GM12878 (cell line): ENCODE measurements around the gene ANKRD6. TPM values are rescaled to one million over a fixed set of nuclear protein-coding genes. Genes with fewer than 3 reads are reported as not detected.

ENCODE experiments used
- ATAC-seq: fragments of 200-7000 bp; cut with Tn5 transposase; 3 replicates; pipeline ENCODE4 v1.9.1; 2020; ENCODE audit warnings: mild to moderate bottlenecking, moderate library complexity
- BruUV-seq: library from RNA; stranded (reverse); fragments of 400-500 nt; replicated peaks from 2 replicates; lab custom pipeline; 2021; lab: Mats Ljungman, UMichigan
- CTCF ChIA-PET: fragments of 300-600 bp; sonication (Branson Sonifier 250); formaldehyde crosslinking; extraction: SDS; loops from one replicate; lab custom pipeline; 2021; ENCODE audit warnings: inconsistent platforms; lab: Yijun Ruan, JAX
- POLR2A ChIA-PET: fragments of 350-600 bp; formaldehyde crosslinking; extraction: SDS; loops from one replicate; lab custom pipeline; 2021; ENCODE audit warnings: inconsistent platforms; lab: Charles Lee
- RAD21 ChIA-PET: fragments of 300-600 bp; sonication (Branson Sonifier 250); formaldehyde crosslinking; loops from one replicate; lab custom pipeline; 2023; ENCODE audit warnings: antibody characterized with exemption; ENCODE audit not compliant: unreplicated experiment; lab: Charles Lee
- SMC1A ChIA-PET: fragments of 300-600 bp; sonication (Branson Sonifier 250); formaldehyde crosslinking; loops from one replicate; lab custom pipeline; 2023; ENCODE audit not compliant: unreplicated experiment, uncharacterized antibody; lab: Charles Lee
- DNase-seq: peaks from one replicate; pipeline ENCODE4 v3.0.0-alpha.2; 2011; ENCODE audit warnings: low read depth, low spot score
- FAIRE-seq: peaks from 3 replicates; lab custom pipeline; 2011; peaks lifted over from hg19 to GRCh38; lab: Jason Lieb, UNC
- H2AFZ ChIP-seq: 2 replicates; pipeline ENCODE4 v1.6.0; 2011; ENCODE audit warnings: low read depth, low read length, control low read depth; ENCODE audit not compliant: control insufficient read depth
- H3K27ac ChIP-seq: 2 replicates; pipeline ENCODE4 v1.5.1; 2011; ENCODE audit warnings: control low read depth; ENCODE audit not compliant: control insufficient read depth, insufficient read depth
- H3K27me3 ChIP-seq, 2 experiments: replicated peaks in 1 of 2; 2 replicates each; pipeline versions ENCODE4 v1.6.0 to v1.6.1; 2011; ENCODE audit warnings: low read length in 1 of 2; ENCODE audit not compliant: control insufficient read depth in 2 of 2, insufficient read depth in 2 of 2
- H3K36me3 ChIP-seq, 2 experiments: 2 replicates each; pipeline ENCODE4 v1.5.1; 2011; ENCODE audit warnings: low read length in 1 of 2; ENCODE audit not compliant: control insufficient read depth in 2 of 2, insufficient read depth in 2 of 2
- H3K4me1 ChIP-seq: 2 replicates; pipeline ENCODE4 v1.6.1; 2011; ENCODE audit warnings: mild to moderate bottlenecking, low read length, moderate library complexity, mixed read lengths; ENCODE audit not compliant: control insufficient read depth, insufficient read depth
- H3K4me2 ChIP-seq: 2 replicates; pipeline ENCODE4 v1.6.0; 2011; ENCODE audit warnings: control low read depth; ENCODE audit not compliant: control insufficient read depth, insufficient read depth
- H3K4me3 ChIP-seq: fragments of 200-600 bp; sonication (generic); 2 replicates; pipeline ENCODE4 v1.5.1; 2016
- H3K79me2 ChIP-seq: 2 replicates; pipeline ENCODE4 v1.6.0; 2011; ENCODE audit warnings: low read length; ENCODE audit not compliant: control insufficient read depth, insufficient read depth
- H3K9ac ChIP-seq: 2 replicates; pipeline ENCODE4 v1.8.0; 2011; ENCODE audit warnings: low read length, control low read depth, mixed read lengths; ENCODE audit not compliant: control insufficient read depth, insufficient read depth
- H3K9me3 ChIP-seq: replicated peaks from 3 replicates; pipeline ENCODE4 v1.5.1; 2011; ENCODE audit warnings: mild to moderate bottlenecking, low read length; ENCODE audit not compliant: control insufficient read depth, insufficient read depth
- H4K20me1 ChIP-seq: 2 replicates; pipeline ENCODE4 v1.6.0; 2011; ENCODE audit not compliant: control insufficient read depth, insufficient read depth
- BACH1 ChIP-seq: fragments of 450-650 bp; IDR thresholded peaks from 2 replicates; pipeline ENCODE4 v1.6.1; 2017; ENCODE audit warnings: mild to moderate bottlenecking, borderline replicate concordance
- CBFB ChIP-seq: IDR thresholded peaks from 2 replicates; pipeline ENCODE4 v1.6.1; 2016; ENCODE audit warnings: antibody characterized with exemption, low read depth
- CBX3 ChIP-seq: fragments of 200-600 bp; sonication (generic); IDR thresholded peaks from 2 replicates; pipeline ENCODE4 v1.6.1; 2016; ENCODE audit warnings: low read depth, borderline replicate concordance
- NR2C1 ChIP-seq: fragments of 450-650 bp; IDR thresholded peaks from 2 replicates; pipeline ENCODE4 v1.6.1; 2017; ENCODE audit warnings: antibody characterized with exemption, mild to moderate bottlenecking, moderate library complexity
- PML ChIP-seq: IDR thresholded peaks from 2 replicates; pipeline ENCODE4 v1.6.1; 2012; ENCODE audit warnings: low read length, inconsistent platforms
- POLR2AphosphoS5 ChIP-seq: IDR thresholded peaks from 2 replicates; pipeline ENCODE4 v1.6.1; 2011; ENCODE audit warnings: mild to moderate bottlenecking, low read length, inconsistent platforms
- RB1 ChIP-seq: fragments of 450-650 bp; formaldehyde crosslinking; IDR thresholded peaks from 2 replicates; pipeline ENCODE4 v1.6.1; 2017; ENCODE audit warnings: mild to moderate bottlenecking, borderline replicate concordance
- SMARCA5 ChIP-seq: fragments of 450-650 bp; IDR thresholded peaks from 2 replicates; pipeline ENCODE4 v1.6.1; 2017; ENCODE audit warnings: mild to moderate bottlenecking
- SREBF1 ChIP-seq: IDR thresholded peaks from 2 replicates; pipeline ENCODE4 v1.6.1; 2012; ENCODE audit warnings: mild to moderate bottlenecking, low read length
- SUPT20H ChIP-seq: IDR thresholded peaks from 2 replicates; pipeline ENCODE4 v1.6.1; 2011; ENCODE audit warnings: low read depth, mild to moderate bottlenecking, low read length, moderate library complexity, borderline replicate concordance; ENCODE audit not compliant: control insufficient read depth
- YBX1 ChIP-seq: fragments of 450-650 bp; IDR thresholded peaks from 2 replicates; pipeline ENCODE4 v1.6.1; 2016; ENCODE audit warnings: antibody characterized with exemption
- WGBS: methylation state at CpG from one replicate; pipeline ENCODE4 v1.1.6; 2016; ENCODE audit warnings: low lambda C conversion rate; ENCODE audit not compliant: insufficient replicate concordance, insufficient coverage; ENCODE audit errors: missing lambda C conversion rate; 5-methylcytosine and 5-hydroxymethylcytosine counted together
- in situ Hi-C: fragments of 300-500 bp; cut with MboI; formaldehyde crosslinking; loops from 9 replicates; pipeline ENCODE4 v1.14.3; 2018; ENCODE audit warnings: mixed read lengths
- intact Hi-C: fragments of 100-400 bp; cut with micrococcal nuclease; formaldehyde crosslinking; loops from one replicate; pipeline ENCODE4 v1.14.2; 2022; ENCODE audit not compliant: unreplicated experiment
- polyA plus RNA-seq, 11 experiments: library from polyadenylated mRNA; depleted of rRNA in 4 of 11; unstranded in 6 of 11; stranded (reverse) in 5 of 11; fragments of >200 nt; fragmentation: Nextera tagmentation in 4 of 11; fragmentation: Illumina TruSeq in 1 of 11; extraction: Ambion mirVana in 4 of 11; extraction: Trizol in 1 of 11; gene quantifications; 1 replicate in 1 of 11; 2 replicates in 10 of 11; pipeline versions ENCODE4 v1.2.1 to v1.2.3, GENCODE V29; 2011 to 2016; ENCODE audit warnings: inconsistent platforms in 2 of 11, missing spikeins in 2 of 11, low read depth in 1 of 11
- total RNA-seq, 4 experiments: library from RNA; depleted of rRNA in 3 of 4; stranded (reverse); fragments of >200 nt in 3 of 4; fragmentation: Illumina TruSeq in 1 of 4; extraction: Trizol in 1 of 4; gene quantifications; 2 replicates each; pipeline versions ENCODE4 v1.2.1 to v1.2.3, GENCODE V29; 2013 to 2021
- TF ChIP-seq, protein P1 (sequence below): IDR thresholded peaks from 2 replicates; pipeline ENCODE4 v1.6.1; 2012; ENCODE audit warnings: mild to moderate bottlenecking, low read depth, low read length
- TF ChIP-seq, protein P2 (sequence below): fragments of 450-650 bp; IDR thresholded peaks from 2 replicates; pipeline ENCODE4 v1.6.1; 2017; ENCODE audit warnings: mild to moderate bottlenecking, low read depth, inconsistent platforms; ENCODE audit not compliant: poor library complexity, severe bottlenecking
- TF ChIP-seq, protein P3 (sequence below): fragments of 450-650 bp; IDR thresholded peaks from 2 replicates; pipeline ENCODE4 v1.6.1; 2017; ENCODE audit warnings: borderline replicate concordance
- TF ChIP-seq, protein P4 (sequence below): IDR thresholded peaks from 2 replicates; pipeline ENCODE4 v1.6.1; 2011; ENCODE audit warnings: low read depth, low read length, improper control_type of control experiment, borderline replicate concordance
- TF ChIP-seq, protein P5 (sequence below): fragments of 450-650 bp; IDR thresholded peaks from 2 replicates; pipeline ENCODE4 v1.6.1; 2014; ENCODE audit warnings: mild to moderate bottlenecking

Gene ANKRD6
- total and polyA plus RNA-seq, 10 of the 15 experiments (the other 5 are each of a cell fraction or from before 2014, with no cell fraction given), result 0.03 to 0.90 (median 0.38) TPM

DNA sequence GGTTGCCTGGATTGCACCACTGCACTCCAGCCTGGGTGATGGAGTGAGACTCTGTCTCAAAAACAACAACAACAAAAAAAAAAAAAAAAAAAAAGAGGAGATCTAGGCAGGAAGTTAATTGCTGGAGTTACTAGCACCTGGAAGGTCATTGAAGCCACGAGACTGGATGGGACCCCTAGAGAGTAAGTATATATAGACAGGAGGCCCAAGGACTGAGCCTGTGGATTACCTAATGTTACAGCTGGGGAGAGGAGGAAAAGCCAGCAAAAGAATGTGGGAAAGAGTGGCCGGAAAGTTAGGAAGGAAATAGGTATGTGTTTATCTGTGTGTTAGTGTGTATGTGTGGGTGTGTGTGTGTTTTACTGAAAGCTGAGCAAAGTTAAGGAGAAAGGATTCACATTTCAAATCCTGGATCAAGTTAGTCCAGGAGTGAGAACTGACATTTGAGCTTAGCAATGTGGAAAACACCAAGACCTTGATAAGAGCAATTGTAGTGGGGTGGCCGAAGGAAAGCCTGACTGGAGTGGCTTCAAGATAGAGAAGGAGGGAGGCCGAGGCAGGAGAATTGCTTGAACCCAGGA lies 38.4 kb downstream of the ANKRD6 start:
- no peak overlapping the region for H3K4me2 ChIP-seq
- H4K20me1 ChIP-seq, result no peaks in the 10 kb centered on the region
- no peak overlapping the region for H3K27ac ChIP-seq
- ATAC-seq (no peak), DNase-seq (no peak), FAIRE-seq (no peak)
- H3K4me1 ChIP-seq, result peaks cover 17% of the 10 kb centered on the region
- ChIA-PET SMC1A (interaction anchor here (1.6 kb wide), 1 partner anchor 10 kb away, joined by 3 read pairs; no protein-coding TSS in a partner anchor), POLR2A (interaction anchor here (0.5 kb wide), 1 partner anchor 353 kb away, joined by 5 read pairs; no protein-coding TSS in a partner anchor), RAD21 (interaction anchor here (0.7 kb wide), 1 partner anchor 471 kb away, joined by 3 read pairs; no protein-coding TSS in a partner anchor), CTCF (no interaction called here)
- no peaks in the 10 kb centered on the region for H3K79me2 ChIP-seq
- H3K4me3 ChIP-seq, result no peak overlapping the region
- no peaks in the 10 kb centered on the region for H3K27me3 ChIP-seq
- no peak overlapping the region for H3K9ac ChIP-seq
- in situ Hi-C loops, result no loop called here
- no peaks in the 10 kb centered on the region for H3K36me3 ChIP-seq
- WGBS, result 54% methylated on average over 4 of the region's 4 CpGs
- H3K9me3 ChIP-seq, result no peaks in the 10 kb centered on the region
- no peak overlapping the region for H2AFZ ChIP-seq
- BruUV-seq, result no TSS peak
- intact Hi-C loops, result no loop called here
- TF ChIP-seq RB1, result no peak
- TF ChIP-seq, protein P1, sequence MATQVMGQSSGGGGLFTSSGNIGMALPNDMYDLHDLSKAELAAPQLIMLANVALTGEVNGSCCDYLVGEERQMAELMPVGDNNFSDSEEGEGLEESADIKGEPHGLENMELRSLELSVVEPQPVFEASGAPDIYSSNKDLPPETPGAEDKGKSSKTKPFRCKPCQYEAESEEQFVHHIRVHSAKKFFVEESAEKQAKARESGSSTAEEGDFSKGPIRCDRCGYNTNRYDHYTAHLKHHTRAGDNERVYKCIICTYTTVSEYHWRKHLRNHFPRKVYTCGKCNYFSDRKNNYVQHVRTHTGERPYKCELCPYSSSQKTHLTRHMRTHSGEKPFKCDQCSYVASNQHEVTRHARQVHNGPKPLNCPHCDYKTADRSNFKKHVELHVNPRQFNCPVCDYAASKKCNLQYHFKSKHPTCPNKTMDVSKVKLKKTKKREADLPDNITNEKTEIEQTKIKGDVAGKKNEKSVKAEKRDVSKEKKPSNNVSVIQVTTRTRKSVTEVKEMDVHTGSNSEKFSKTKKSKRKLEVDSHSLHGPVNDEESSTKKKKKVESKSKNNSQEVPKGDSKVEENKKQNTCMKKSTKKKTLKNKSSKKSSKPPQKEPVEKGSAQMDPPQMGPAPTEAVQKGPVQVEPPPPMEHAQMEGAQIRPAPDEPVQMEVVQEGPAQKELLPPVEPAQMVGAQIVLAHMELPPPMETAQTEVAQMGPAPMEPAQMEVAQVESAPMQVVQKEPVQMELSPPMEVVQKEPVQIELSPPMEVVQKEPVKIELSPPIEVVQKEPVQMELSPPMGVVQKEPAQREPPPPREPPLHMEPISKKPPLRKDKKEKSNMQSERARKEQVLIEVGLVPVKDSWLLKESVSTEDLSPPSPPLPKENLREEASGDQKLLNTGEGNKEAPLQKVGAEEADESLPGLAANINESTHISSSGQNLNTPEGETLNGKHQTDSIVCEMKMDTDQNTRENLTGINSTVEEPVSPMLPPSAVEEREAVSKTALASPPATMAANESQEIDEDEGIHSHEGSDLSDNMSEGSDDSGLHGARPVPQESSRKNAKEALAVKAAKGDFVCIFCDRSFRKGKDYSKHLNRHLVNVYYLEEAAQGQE, result no peak
- TF ChIP-seq, protein P2, sequence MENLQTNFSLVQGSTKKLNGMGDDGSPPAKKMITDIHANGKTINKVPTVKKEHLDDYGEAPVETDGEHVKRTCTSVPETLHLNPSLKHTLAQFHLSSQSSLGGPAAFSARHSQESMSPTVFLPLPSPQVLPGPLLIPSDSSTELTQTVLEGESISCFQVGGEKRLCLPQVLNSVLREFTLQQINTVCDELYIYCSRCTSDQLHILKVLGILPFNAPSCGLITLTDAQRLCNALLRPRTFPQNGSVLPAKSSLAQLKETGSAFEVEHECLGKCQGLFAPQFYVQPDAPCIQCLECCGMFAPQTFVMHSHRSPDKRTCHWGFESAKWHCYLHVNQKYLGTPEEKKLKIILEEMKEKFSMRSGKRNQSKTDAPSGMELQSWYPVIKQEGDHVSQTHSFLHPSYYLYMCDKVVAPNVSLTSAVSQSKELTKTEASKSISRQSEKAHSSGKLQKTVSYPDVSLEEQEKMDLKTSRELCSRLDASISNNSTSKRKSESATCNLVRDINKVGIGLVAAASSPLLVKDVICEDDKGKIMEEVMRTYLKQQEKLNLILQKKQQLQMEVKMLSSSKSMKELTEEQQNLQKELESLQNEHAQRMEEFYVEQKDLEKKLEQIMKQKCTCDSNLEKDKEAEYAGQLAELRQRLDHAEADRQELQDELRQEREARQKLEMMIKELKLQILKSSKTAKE, result no peak
- TF ChIP-seq BACH1, result no peak
- no peak for TF ChIP-seq YBX1
- no peak for TF ChIP-seq PML
- TF ChIP-seq, protein P3, sequence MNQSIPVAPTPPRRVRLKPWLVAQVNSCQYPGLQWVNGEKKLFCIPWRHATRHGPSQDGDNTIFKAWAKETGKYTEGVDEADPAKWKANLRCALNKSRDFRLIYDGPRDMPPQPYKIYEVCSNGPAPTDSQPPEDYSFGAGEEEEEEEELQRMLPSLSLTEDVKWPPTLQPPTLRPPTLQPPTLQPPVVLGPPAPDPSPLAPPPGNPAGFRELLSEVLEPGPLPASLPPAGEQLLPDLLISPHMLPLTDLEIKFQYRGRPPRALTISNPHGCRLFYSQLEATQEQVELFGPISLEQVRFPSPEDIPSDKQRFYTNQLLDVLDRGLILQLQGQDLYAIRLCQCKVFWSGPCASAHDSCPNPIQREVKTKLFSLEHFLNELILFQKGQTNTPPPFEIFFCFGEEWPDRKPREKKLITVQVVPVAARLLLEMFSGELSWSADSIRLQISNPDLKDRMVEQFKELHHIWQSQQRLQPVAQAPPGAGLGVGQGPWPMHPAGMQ, result no peak
- TF ChIP-seq, protein P4, sequence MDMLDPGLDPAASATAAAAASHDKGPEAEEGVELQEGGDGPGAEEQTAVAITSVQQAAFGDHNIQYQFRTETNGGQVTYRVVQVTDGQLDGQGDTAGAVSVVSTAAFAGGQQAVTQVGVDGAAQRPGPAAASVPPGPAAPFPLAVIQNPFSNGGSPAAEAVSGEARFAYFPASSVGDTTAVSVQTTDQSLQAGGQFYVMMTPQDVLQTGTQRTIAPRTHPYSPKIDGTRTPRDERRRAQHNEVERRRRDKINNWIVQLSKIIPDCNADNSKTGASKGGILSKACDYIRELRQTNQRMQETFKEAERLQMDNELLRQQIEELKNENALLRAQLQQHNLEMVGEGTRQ, result no peak
- TF ChIP-seq, protein P5, sequence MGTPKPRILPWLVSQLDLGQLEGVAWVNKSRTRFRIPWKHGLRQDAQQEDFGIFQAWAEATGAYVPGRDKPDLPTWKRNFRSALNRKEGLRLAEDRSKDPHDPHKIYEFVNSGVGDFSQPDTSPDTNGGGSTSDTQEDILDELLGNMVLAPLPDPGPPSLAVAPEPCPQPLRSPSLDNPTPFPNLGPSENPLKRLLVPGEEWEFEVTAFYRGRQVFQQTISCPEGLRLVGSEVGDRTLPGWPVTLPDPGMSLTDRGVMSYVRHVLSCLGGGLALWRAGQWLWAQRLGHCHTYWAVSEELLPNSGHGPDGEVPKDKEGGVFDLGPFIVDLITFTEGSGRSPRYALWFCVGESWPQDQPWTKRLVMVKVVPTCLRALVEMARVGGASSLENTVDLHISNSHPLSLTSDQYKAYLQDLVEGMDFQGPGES, result no peak
- TF ChIP-seq NR2C1, result no peak
- no peak for TF ChIP-seq POLR2AphosphoS5
- no peak for TF ChIP-seq SREBF1
- TF ChIP-seq CBX3, result no peak
- TF ChIP-seq SUPT20H, result no peak
- no peak for TF ChIP-seq CBFB
- no peak for TF ChIP-seq SMARCA5
